Fibroblast of lung (primary cell): ENCODE results near the gene P2RY8. TPM values are rescaled to one million over a fixed set of nuclear protein-coding genes. Genes with fewer than 3 reads are reported as not detected.

Experiments
- DNase-seq, 2 donors: peaks; one replicate each; pipeline versions ENCODE4 v3.0.0 to v3.0.0-alpha.2; 2010; ENCODE audit warnings: low read depth in 2 of 2
- H2AFZ ChIP-seq: 2 replicates; pipeline ENCODE4 v1.5.1; 2012; ENCODE audit warnings: low read length, control low read depth, inconsistent platforms
- H3K27ac ChIP-seq: 2 replicates; pipeline ENCODE4 v1.5.1; 2011; ENCODE audit warnings: low read length, control low read depth; ENCODE audit not compliant: insufficient read depth
- H3K27me3 ChIP-seq: 2 replicates; pipeline ENCODE4 v1.5.1; 2011; ENCODE audit warnings: mild to moderate bottlenecking, low read length; ENCODE audit not compliant: control insufficient read depth, insufficient read depth
- H3K36me3 ChIP-seq: 2 replicates; pipeline ENCODE4 v1.5.1; 2011; ENCODE audit warnings: low read length; ENCODE audit not compliant: control insufficient read depth, insufficient read depth
- H3K4me1 ChIP-seq: 2 replicates; pipeline ENCODE4 v1.5.1; 2011; ENCODE audit warnings: low read length; ENCODE audit not compliant: control insufficient read depth, insufficient read depth; ENCODE audit errors: extremely low read depth
- H3K4me2 ChIP-seq: 2 replicates; pipeline ENCODE4 v1.5.1; 2011; ENCODE audit warnings: low read length, control low read depth; ENCODE audit not compliant: insufficient read depth; ENCODE audit errors: extremely low read depth
- H3K4me3 ChIP-seq, 4 experiments: fragments of 200-600 bp in 1 of 4; sonication (generic) in 1 of 4; replicated peaks in 1 of 4; 2 replicates each; pipeline ENCODE4 v1.5.1; 2011 to 2016; ENCODE audit warnings: low read length in 4 of 4, low read depth in 3 of 4, mild to moderate bottlenecking in 3 of 4, control low read depth in 2 of 4, inconsistent platforms in 1 of 4, mixed read lengths in 1 of 4; ENCODE audit not compliant: insufficient read depth in 1 of 4; ENCODE audit errors: control extremely low read depth in 1 of 4
- H3K79me2 ChIP-seq: 2 replicates; pipeline ENCODE4 v1.5.1; 2012; ENCODE audit warnings: mild to moderate bottlenecking, low read length, inconsistent platforms; ENCODE audit not compliant: control insufficient read depth, insufficient read depth
- H3K9ac ChIP-seq: 2 replicates; pipeline ENCODE4 v1.5.1; 2011; ENCODE audit warnings: mild to moderate bottlenecking, low read length, control low read depth; ENCODE audit not compliant: insufficient read depth
- H3K9me3 ChIP-seq: 2 replicates; pipeline ENCODE4 v1.5.1; 2012; ENCODE audit warnings: low read depth, low read length; ENCODE audit not compliant: control insufficient read depth, insufficient read depth
- H4K20me1 ChIP-seq: 2 replicates; pipeline ENCODE4 v1.5.1; 2011; ENCODE audit warnings: low read length; ENCODE audit not compliant: control insufficient read depth, insufficient read depth; ENCODE audit errors: extremely low read depth
- CTCF ChIP-seq, 2 donors: IDR thresholded peaks in 1 of 2; conservative IDR thresholded peaks in 1 of 2; 1 replicate in 1 of 2; 2 replicates in 1 of 2; pipeline ENCODE4 v1.5.1; 2011 to 2012; ENCODE audit warnings: low read length in 2 of 2, control low read depth in 1 of 2, inconsistent platforms in 1 of 2, low read depth in 1 of 2, mild to moderate bottlenecking in 1 of 2
- EZH2 ChIP-seq: IDR thresholded peaks from 2 replicates; pipeline ENCODE4 v1.5.1; 2012; ENCODE audit warnings: low read length, control low read depth, mild to moderate bottlenecking; ENCODE audit errors: missing control alignments
- polyA plus RNA-seq, 2 donors: library from polyadenylated mRNA; depleted of rRNA in 1 of 2; stranded (reverse) in 1 of 2; unstranded in 1 of 2; fragments of >200 nt; gene quantifications; 2 replicates each; pipeline ENCODE4 v1.2.1, GENCODE V29; 2011 to 2012; ENCODE audit warnings: missing spikeins in 1 of 2
- total RNA-seq: library from RNA; depleted of rRNA; stranded (reverse); fragments of >200 nt; gene quantifications from 2 replicates; pipeline ENCODE4 v1.2.1, GENCODE V29; 2014

Gene P2RY8
- total and polyA plus RNA-seq, 2 donors (not counting 1 experiment from before 2014, with no cell fraction given): not detected

GRCh38 chrX:1518512-1518911, 18.5 kb downstream of the P2RY8 start:
- Histone ChIP-seq H3K4me2 (no peak overlapping the region), H3K9ac (no peak overlapping the region), H3K4me3 (no peak overlapping the region), H3K9me3 (no peaks in the 10 kb centered on the region), H3K4me1 (no peaks in the 10 kb centered on the region), H2AFZ (no peak overlapping the region), H3K36me3 (no peaks in the 10 kb centered on the region), H3K27me3 (no peaks in the 10 kb centered on the region), H3K27ac (no peak overlapping the region), H4K20me1 (no peaks in the 10 kb centered on the region), H3K79me2 (no peaks in the 10 kb centered on the region)
- TF ChIP-seq CTCF (conservative IDR thresholded peaks at IDR 0.05 in 1 of 2, IDR thresholded peaks at IDR 0.05 in 1 of 2; ENCODE audit: low read depth in 1 of 2, low read length in 2 of 2) (no peak), EZH2 (no peak)
- no peak for DNase-seq

GRCh38 chrX:1516596-1517104, 20.3 kb downstream of the P2RY8 start:
- DNase-seq: no peak
- H3K27me3 ChIP-seq: no peaks in the 10 kb centered on the region
- no peaks in the 10 kb centered on the region for H3K9me3 ChIP-seq
- no peaks in the 10 kb centered on the region for H4K20me1 ChIP-seq
- H2AFZ ChIP-seq: no peak overlapping the region
- no peak overlapping the region for H3K9ac ChIP-seq
- no peaks in the 10 kb centered on the region for H3K79me2 ChIP-seq
- no peak overlapping the region for H3K4me2 ChIP-seq
- no peak overlapping the region for H3K27ac ChIP-seq
- H3K4me3 ChIP-seq: no peak overlapping the region
- H3K4me1 ChIP-seq: no peaks in the 10 kb centered on the region
- H3K36me3 ChIP-seq: no peaks in the 10 kb centered on the region
- TF ChIP-seq CTCF (conservative IDR thresholded peaks at IDR 0.05 in 1 of 2, IDR thresholded peaks at IDR 0.05 in 1 of 2; ENCODE audit: low read depth in 1 of 2, low read length in 2 of 2) (no peak), EZH2 (no peak)

- H3K36me3 ChIP-seq: no peaks in the 10 kb centered on the region
- TF ChIP-seq EZH2: no peak
- H3K4me2 ChIP-seq: no peak overlapping the region
- no peak for DNase-seq
- H3K27ac ChIP-seq: no peak overlapping the region
- no peaks in the 10 kb centered on the region for H3K4me1 ChIP-seq
- H3K27me3 ChIP-seq: no peaks in the 10 kb centered on the region
- no peak overlapping the region for H3K4me3 ChIP-seq
- H2AFZ ChIP-seq: no peak overlapping the region
- H3K9ac ChIP-seq: no peak overlapping the region
- no peaks in the 10 kb centered on the region for H3K79me2 ChIP-seq
- H4K20me1 ChIP-seq: no peaks in the 10 kb centered on the region
- H3K9me3 ChIP-seq: no peaks in the 10 kb centered on the region
Measured at GRCh38 chrX:1511829-1512228, 25.2 kb downstream of the P2RY8 start.
